Measurements from ENCODE around the gene SPATA46. TPM values are rescaled to one million over a fixed set of nuclear protein-coding genes. Genes with fewer than 3 reads are reported as not detected.

The SPATA46 gene
- total and polyA plus RNA-seq, 5 experiments from 2014 or later = not detected

GRCh38 chr1:162327144-162327787, 49.4 kb downstream of the SPATA46 start:
- Mint-ChIP-seq H3K9me3 (no peaks in the 10 kb centered on the region), H3K4me3 (no peak overlapping the region), H3K4me1 (no peaks in the 10 kb centered on the region), H3K27me3 (peaks cover 0 to 10% (median 6%) of the 10 kb centered on the region in 5 donors), H3K36me3 (no peaks in the 10 kb centered on the region), H3K27ac (no peak overlapping the region)
- ATAC-seq = no peak
- POLR2A ChIA-PET = no interaction called here
- no peak for DNase-seq

- ATAC-seq (no peak), DNase-seq (no peak)
- Mint-ChIP-seq H3K4me1 (no peaks in the 10 kb centered on the region), H3K36me3 (no peaks in the 10 kb centered on the region), H3K4me3 (no peak overlapping the region), H3K27ac (no peak overlapping the region), H3K9me3 (no peaks in the 10 kb centered on the region), H3K27me3 (peaks cover 0 to 10% (median 6%) of the 10 kb centered on the region in 5 donors)
- POLR2A ChIA-PET = no interaction called here
Observed at GRCh38 chr1:162326559-162326958, 50.1 kb downstream of the SPATA46 start.

- POLR2A ChIA-PET = no interaction called here
- no peak for ATAC-seq
Observed at GRCh38 chr1:162324396-162324795, 52.3 kb downstream of the SPATA46 start.

More at GRCh38 chr1:162324396-162324795, 52.3 kb downstream of the SPATA46 start:
- Mint-ChIP-seq H3K36me3 (no peaks in the 10 kb centered on the region), H3K4me1 (no peaks in the 10 kb centered on the region), H3K4me3 (no peak overlapping the region), H3K27ac (no peak overlapping the region), H3K27me3 (peaks cover 9 to 14% (median 11%) of the 10 kb centered on the region in 5 donors), H3K9me3 (peaks cover 0 to 2% (median 0%) of the 10 kb centered on the region in 9 donors)
- DNase-seq = no peak

Small RNA genes lying within 50 kb of the gene (microRNA-seq; reads per million reads assigned to microRNA genes)
- gene MIR556 (ENCODE audit: borderline microRNAs expressed) = not detected

Other genes starting within 250 kb of the SPATA46 start
- under 1 TPM in 1 of 2 experiments, not detected in 1; 0.22 TPM for gene C1orf226, start 4.9 kb upstream of the SPATA46 start, total RNA-seq
- not detected for gene C1orf226, start 4.9 kb upstream of the SPATA46 start, polyA plus RNA-seq
- gene SH2D1B, start 35.3 kb upstream of the SPATA46 start, total RNA-seq = under 1 TPM; 0.19 to 0.29 TPM
- 1 to 10 TPM in 1 of 3 donors, under 1 TPM in 2; 0.10 to 5.9 (median 0.33) TPM for gene SH2D1B, start 35.3 kb upstream of the SPATA46 start, polyA plus RNA-seq
- gene UHMK1, start 121.0 kb upstream of the SPATA46 start, total RNA-seq = 10 to 100 TPM; 65.5 to 68.6 TPM
- gene UHMK1, start 121.0 kb upstream of the SPATA46 start, polyA plus RNA-seq = 10 to 100 TPM; 48.4 to 75.9 (median 57.6) TPM
- 10 to 100 TPM; 17.1 to 17.3 TPM for gene UAP1, start 184.9 kb upstream of the SPATA46 start, total RNA-seq
- gene UAP1, start 184.9 kb upstream of the SPATA46 start, polyA plus RNA-seq = 10 to 100 TPM; 20.7 to 27.0 (median 23.4) TPM

Data from naive thymus-derived CD8-positive, alpha-beta T cell (primary cell).